Raji (cell line): ENCODE results near the gene HTR1A.

ENCODE experiments used
- POLR2A ChIP-seq: IDR thresholded peaks from 2 replicates; pipeline ENCODE4 v1.6.1; 2011; ENCODE audit warnings: low read depth, low read length, control low read depth; ENCODE audit not compliant: insufficient read depth

The HTR1A gene

DNA sequence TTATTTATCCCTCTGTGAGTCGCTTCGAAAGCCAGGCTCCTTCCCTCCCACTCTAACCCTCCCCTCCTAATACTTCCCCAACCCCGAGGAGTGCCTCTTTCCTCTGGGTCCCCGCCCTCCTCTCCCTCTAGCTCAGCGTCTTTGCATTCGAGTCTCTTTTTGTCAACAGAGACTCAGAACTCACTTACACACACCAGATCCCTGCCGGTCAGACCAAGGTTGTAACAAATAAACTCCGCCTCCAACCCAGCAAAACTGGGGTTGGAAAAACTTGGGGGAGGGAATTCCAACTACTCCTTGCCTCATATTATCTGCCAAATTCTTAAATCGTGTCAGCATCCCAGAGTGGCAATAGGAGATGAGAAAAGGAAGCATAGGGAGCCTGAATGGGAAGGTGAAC lies at the start of gene HTR1A:
Gene HTR1A (minus strand): TSS at position 167 of the 400 bp plus-strand sequence. CDS start 726 bp downstream, outside the sequence.
- no peak for TF ChIP-seq POLR2A

DNA sequence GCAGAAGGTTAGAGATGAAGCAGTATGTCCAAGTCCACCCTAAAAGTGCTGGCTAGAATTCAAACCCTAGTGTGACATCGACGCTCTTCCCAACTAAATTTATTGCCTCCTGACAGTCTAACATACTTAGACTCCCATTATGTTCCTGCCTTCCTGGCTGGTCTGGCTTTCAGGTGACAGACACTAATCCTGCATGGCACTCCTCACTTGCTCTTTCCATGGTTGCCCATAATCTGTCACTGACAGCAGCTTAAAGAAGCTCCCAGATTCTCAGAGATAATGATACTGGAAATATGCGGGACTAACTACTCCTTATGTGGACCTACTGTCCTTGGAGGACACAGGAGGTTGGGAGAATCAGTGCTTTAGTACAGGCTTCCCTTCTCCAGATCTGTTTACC lies 41.7 kb upstream of the HTR1A start:
- TF ChIP-seq POLR2A, result no peak

DNA sequence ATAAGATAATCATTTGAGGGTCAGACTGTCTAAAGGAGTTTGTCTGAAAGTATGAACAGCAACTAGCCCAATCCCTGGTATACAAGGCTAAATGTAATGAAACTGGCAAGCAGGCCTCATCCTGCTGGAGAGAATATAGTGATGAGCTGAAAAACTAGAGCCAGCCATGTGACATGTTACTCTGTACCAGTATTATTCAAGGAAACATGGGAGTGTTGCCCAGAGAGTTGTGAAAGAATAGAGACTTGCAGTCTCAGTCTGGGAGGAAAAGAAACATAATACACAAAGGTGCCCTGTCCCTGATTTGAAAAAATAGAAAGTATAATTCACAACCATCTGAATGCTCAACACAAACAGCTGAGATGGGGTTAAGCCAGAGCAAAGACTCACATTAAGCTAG lies 37.9 kb upstream of the HTR1A start:
- TF ChIP-seq POLR2A, result no peak

DNA sequence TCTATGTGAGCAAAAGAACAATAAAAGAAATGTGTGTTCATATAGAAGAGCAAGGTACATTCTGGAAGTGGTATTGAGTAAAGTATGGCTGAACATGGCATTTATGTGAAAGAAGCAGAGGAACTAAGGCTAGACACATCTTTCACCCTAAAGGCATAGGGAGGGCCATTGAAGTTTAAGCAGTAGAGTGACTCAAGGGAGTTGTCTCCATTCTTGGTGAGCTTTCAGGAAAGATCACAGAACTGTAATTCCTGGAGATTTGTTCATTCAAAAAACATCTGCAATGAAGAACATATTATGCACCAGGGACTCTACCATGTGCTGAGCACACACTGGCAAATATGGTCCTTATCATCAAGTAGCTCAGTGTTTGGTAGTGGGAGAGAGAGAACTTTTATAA lies 24.8 kb upstream of the HTR1A start:
- TF ChIP-seq POLR2A, result no peak

DNA sequence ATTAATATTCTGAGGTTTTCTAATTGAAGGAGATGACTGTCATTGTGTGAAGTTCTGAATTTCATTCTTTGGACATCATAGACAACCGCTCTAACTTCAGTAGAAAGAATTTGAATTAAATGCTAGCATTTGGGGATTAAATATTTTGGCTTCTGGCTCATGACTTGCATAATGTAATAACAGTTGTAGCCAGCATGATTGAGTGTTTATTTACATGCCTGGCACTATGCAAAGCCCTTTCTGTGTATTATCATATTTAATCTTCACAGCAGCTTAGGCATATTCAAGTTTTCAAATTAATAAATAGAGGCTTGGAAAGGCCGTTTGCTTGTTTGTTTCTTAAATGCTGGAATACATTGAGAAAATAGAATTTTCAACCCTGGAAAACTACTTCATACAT lies 19.6 kb upstream of the HTR1A start:
- TF ChIP-seq POLR2A, result no peak

DNA sequence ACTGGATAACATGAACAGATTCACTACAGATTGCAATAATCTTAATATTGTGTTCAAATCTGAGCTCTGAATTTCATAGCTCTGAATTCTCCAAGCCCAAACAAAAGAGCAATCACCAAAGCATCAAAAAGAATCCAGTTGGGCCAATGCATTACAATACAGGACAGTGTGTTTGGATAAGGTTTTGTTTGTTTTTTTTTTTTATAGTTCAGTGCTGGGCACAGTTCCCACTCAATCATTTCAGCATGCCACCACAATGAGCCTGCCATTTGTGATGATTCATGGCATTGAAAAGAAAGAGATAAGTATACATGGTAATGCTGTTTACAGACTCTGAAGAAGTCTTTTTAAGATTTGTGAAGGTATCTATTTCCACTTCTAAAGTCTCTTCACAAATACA lies 1.7 kb upstream of the HTR1A start:
- no peak for TF ChIP-seq POLR2A

DNA sequence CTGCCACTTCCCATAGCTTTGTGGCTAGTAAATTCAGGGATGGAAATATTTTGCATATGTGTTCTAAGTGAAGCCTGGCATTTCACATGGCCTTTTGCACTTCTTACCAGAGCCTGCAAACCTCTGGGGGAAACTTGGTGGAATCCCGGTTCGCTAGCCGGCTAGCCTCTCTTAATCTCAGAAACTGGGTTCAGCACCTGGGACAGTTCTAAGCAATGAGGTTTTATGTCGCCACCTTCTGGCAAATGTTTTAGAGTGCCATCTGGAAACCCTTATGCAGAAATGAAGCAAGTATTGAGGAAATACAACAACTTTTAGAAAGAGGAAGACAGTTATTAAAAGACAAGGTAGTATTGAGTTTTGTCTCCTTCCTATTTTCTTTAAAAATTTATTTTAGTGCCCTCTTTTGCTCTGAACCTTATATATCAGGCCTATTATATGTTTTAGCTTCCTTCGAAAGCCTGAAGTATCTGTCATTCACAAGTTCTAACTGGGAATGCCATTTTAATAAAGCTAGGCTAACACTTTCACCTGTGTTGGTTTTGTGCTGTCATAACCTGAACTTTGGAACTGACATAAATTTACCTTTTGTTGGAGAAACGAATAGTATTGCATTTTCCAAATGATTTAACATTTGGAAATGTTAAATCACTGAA lies 963 bp upstream of the HTR1A start:
- no peak for TF ChIP-seq POLR2A

DNA sequence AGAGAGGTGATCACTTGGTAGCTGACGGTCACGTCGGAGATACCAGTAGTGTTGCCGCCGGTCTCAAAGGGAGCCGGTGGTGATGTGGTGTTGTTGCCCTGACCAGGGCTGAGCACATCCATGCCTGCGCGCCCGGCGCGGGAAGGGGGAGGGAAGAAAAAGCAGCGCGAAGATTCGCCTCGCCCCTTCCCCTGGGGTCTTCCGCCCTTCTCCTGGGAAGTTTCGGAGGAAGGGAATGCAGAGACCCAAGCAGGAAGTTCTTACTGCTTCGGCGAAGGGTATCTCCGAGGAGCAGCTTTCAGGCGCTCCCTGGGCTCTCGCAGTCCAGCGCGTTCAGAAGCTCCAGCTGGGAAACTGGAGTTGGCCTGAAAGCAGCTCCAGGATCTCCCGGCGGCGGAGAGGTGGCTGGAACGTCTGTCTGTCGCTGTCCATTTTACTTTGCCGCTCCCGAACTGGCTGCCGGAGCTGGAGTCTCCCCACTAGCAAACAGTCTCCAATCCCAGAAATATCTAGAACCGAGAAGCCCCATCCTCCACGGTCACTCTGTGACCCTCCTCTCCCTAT lies 565 bp downstream of the HTR1A start:
- no peak for TF ChIP-seq POLR2A

DNA sequence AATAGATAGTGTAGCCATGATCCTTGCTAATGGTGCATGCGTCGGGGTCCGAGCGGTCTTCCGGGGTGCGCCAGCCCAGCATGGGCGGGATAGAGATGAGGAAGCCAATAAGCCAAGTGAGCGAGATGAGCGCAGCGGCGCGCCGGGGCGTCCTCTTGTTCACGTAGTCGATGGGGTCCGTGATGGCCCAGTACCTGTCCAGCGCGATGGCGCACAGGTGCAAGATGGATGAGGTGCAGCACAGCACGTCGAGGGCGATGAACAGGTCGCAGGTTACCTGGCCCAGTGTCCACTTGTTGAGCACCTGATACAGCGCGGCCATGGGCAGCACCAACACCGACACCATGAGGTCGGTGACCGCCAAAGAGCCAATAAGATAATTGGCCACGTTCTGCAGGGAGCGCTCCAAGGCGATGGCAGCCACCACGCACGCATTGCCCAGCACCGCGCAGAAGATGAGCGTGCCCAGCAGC lies 1.1 kb downstream of the HTR1A start:
- no peak for TF ChIP-seq POLR2A

DNA sequence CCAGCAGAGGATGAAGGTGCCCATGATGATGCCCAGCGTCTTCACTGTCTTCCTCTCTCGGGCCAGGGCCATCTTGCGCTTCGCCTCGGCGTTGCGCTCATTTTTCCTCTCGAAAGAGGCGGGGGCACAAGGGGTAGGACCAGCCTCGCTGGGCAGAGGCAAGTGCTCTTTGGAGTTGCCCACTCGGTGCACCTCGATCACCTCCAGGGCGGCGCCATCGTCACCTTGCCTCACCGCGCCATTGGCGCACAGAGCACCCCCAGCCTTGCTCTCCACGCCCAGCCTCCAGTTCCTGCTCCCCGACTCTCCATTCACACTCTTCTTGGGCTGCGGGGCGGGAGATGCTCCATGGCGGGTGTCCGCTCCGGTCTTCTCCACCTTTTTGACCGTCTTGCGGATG lies 1.6 kb downstream of the HTR1A start:
- TF ChIP-seq POLR2A, result no peak

DNA sequence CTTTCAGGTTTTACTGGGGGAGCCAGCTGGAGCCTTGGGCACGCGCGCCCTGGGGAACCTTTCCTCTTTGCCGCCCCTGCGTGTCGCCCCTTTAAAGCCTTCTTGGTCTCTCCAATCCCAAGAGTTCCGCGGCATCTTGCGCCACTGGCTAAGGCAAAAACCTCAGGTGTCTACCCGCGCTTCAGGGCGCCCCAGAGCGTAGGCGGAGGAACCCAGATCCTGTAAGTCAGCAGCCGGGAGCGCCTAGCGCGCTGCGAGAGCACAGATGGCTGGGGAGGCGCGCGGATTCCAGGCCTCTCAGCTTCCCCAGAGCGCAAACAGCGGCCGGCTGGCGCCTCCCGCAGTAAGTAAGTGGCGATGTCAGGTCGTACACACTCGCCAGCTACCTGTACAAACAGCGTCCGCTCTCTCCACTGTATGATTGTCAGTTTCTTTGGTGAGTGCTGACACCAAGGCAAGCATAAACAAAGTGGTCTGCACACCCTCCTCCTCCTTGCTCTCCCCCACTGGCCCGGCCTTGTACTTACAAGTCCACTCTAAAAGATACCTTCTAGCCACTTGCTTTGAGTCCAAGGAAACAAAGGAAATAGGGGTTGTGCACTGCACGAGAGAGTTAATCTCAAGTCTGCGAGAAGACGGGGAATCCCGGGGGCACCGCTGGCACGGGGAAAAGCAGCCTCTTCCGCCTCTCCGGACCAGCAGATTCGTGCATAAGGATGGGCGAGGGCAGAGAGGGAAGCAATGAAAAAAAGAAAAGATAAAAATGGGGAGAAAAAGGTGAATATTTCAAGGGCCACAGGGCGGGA lies 2.9 kb downstream of the HTR1A start:
- TF ChIP-seq POLR2A, result no peak

DNA sequence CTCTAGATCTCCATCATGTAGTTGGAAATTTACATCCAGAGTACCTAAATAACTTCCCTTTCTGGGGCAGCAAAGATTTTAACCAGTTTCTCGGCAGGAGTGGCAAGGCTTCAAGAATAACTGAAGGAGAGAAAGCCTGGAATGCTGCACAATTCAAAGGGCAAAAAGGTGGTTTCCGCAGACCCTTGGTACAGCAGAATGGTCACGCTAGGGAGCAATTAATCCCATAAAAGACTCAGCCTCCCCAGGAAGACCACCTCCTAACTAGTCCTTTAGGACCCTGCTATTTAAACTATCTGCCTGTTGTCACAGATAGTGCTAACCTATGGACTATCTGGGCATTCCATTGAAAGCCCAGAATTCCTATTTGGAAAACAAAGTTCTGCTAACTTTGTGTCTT lies 3.6 kb downstream of the HTR1A start:
- TF ChIP-seq POLR2A, result no peak

DNA sequence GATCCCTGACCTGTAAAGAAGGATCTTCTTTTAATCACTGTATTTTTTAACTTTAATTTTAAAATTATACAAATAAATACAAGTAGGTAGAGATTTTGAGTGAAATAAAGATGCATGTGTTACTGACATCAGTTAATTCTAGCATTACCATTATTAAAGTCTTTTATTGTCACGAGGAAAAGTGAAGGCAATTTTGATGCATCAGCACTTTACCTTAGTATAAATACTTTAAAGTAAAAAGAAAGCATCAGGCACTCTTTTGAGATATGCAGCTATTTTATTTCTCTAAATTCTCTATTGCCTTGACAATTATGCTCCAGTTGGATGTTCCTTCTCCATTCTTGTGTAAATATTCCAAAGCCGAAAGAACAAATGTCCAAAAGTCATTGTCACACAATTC lies 4.6 kb downstream of the HTR1A start:
- TF ChIP-seq POLR2A, result no peak

DNA sequence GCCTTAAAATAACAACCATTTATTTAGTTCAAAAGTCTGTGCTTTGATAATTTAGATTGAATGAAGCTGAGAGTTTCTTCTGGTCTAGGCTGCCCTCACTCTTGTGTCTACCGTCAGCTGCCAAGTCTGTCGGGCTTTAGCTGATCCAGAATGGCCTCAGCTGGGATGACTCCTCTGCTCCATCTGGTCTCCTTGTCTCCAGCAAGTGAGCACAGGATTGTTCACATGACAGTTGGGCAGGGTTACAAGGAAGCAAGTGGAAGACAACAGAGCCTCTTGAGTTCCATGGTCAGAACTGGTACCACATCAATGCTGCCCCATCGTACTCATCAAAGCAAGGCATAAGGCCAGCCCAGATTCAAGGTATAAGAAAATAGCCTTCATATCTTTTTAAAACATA lies 9.0 kb downstream of the HTR1A start:
- TF ChIP-seq POLR2A, result no peak

DNA sequence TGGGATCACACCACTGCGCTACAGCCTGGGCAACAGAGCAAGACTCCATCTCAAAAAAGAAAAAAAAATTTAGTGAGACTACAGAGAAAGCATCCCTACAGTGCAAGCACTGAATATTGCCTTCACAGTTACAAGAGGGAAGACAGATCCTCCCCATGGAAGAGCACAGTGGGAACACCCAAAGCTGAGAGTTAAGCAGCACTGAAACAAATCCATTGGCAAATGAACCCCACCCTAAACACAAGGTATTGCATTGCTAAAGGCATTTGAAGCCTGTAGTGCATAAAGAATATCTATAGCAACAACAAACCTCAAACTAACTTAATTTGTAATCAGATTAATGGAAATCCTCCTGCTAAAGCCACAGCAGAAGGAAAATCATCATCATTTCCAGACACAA lies 27.1 kb downstream of the HTR1A start:
- TF ChIP-seq POLR2A, result no peak

DNA sequence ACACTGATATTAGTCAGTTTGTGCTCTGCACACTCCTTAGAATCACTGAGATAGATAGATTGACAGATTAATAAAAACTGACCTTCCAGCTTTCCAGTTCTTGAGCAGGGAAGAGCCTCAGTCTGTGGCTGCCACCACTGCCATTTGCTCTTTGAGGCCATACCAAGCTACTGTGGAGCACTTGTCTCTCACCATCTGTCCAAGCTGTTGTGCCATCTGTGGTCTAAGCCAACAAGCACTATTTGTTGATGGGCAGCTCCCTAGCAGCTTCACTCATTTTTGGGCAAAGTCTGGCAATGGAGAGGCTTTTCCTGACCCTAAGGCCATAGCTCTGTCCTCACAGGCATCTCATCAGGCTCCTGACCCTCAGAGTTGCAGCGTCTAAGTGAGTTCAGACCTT lies 30.4 kb downstream of the HTR1A start:
- TF ChIP-seq POLR2A, result no peak

DNA sequence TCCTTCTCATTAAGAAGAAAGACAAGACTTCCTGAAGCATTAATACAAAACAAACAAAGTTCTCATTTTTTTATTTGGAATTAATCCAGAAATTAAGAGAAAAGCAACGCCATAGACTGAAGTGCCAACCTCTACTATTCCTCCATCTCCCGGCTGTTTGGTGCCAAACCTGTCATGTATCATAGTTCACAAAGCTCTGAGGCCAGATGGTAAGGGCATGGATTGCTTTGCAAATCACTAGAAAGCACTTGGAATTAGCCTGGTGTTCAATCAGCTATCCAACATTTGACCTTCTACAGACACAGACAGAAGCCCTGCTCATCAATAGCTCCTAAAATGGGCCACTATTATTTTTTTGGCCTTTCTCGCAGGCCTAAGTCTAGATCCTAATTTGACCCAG lies 33.8 kb downstream of the HTR1A start:
- no peak for TF ChIP-seq POLR2A

DNA sequence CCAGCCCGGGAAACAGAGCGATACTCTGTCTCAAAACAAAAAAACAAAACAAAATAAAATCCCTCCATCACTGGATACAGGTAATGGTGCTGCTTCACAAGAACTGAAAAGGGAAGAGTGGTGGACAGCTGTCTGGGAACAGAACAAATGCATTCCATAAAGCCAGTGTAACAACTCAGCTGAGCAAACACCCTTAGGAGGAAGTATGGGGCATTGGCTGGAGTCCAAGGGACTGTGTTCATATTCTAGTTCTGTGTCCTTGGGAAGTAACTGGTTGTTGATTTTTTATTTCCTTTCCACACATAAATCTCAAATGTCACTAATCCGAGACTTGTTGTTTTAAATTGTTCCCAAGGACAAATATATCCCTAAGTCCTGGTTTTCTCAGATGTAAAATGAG lies 38.3 kb downstream of the HTR1A start:
- no peak for TF ChIP-seq POLR2A
